Measurements from ENCODE around the gene HELZ2.
"Not testable (repeated sequence)": the region's sequence is repeated elsewhere in the genome, so short reads cannot be mapped to it uniquely, and the experiment has no call there.

Gene HELZ2

GRCh38 chr20:63617876-63618265 lies 43.8 kb upstream of the HELZ2 start:
- no peak for TF ChIP-seq CTCF (IDR thresholded peaks at IDR 0.05)
- Histone ChIP-seq H3K27ac (no peak overlapping the region), H3K4me3 (no peak overlapping the region)
- DNase-seq (ENCODE audit: low spot score) = no peak

GRCh38 chr20:63617092-63617875 lies 43.2 kb upstream of the HELZ2 start:
- TF ChIP-seq CTCF (IDR thresholded peaks at IDR 0.05) = no peak
- DNase-seq (ENCODE audit: low spot score) = no peak
- Histone ChIP-seq H3K27ac (no peak overlapping the region), H3K4me3 (no peak overlapping the region)

- H3K27ac ChIP-seq; H3K4me3 ChIP-seq; DNase-seq (ENCODE audit: low spot score): not testable (repeated sequence)
Measured at GRCh38 chr20:63613863-63614594, 40.0 kb upstream of the HELZ2 start.

- no peak for TF ChIP-seq CTCF (IDR thresholded peaks at IDR 0.05)
- no peak overlapping the region for H3K4me3 ChIP-seq
- H3K27ac ChIP-seq = no peak overlapping the region
- DNase-seq (ENCODE audit: low spot score) = no peak
Measured at GRCh38 chr20:63612276-63612931, 38.4 kb upstream of the HELZ2 start.

- DNase-seq (ENCODE audit: low spot score) = no peak
- TF ChIP-seq CTCF (IDR thresholded peaks at IDR 0.05) = no peak
- no peak overlapping the region for H3K4me3 ChIP-seq
- H3K27ac ChIP-seq = no peak overlapping the region
Measured at GRCh38 chr20:63611646-63612045, 37.6 kb upstream of the HELZ2 start.

GRCh38 chr20:63610581-63611435 lies 36.8 kb upstream of the HELZ2 start:
- no peak for TF ChIP-seq CTCF (IDR thresholded peaks at IDR 0.05)
- Histone ChIP-seq H3K4me3 (no peak overlapping the region), H3K27ac (no peak overlapping the region)
- DNase-seq (ENCODE audit: low spot score) = no peak

- DNase-seq (ENCODE audit: low spot score) = no peak
- Histone ChIP-seq H3K27ac (no peak overlapping the region), H3K4me3 (no peak overlapping the region)
- TF ChIP-seq CTCF (IDR thresholded peaks at IDR 0.05) = no peak
Measured at GRCh38 chr20:63606686-63607085, 32.6 kb upstream of the HELZ2 start.

Measured in coronary artery (tissue), 2 donors.